Pancreas (tissue), 10 donors: ENCODE results near the gene RIPOR2. TPM values are rescaled to one million over a fixed set of nuclear protein-coding genes. Genes with fewer than 3 reads are reported as not detected.

ENCODE experiments used
- ATAC-seq, 4 donors: fragments of 200-7000 bp; cut with Tn5 transposase; one replicate each; pipeline versions ENCODE4 v1.8.0 to v1.9.1; 2020; ENCODE audit warnings: mild to moderate bottlenecking in 4 of 4, moderate library complexity in 4 of 4
- DNase-seq, 6 donors: peaks; one replicate each; pipeline ENCODE4 v3.0.0-alpha.2; 2020
- FAIRE-seq: peaks from 2 replicates; lab custom pipeline; 2012; peaks lifted over from hg19 to GRCh38; lab: Jason Lieb, UNC
- H3K27ac ChIP-seq, 4 donors: fragments of 200-600 bp; sonication (generic); 1 replicate in 3 of 4; 2 replicates in 1 of 4; pipeline versions ENCODE4 v1.5.0 to v1.8.0; 2020
- H3K27me3 ChIP-seq, 4 donors: fragments of 200-600 bp; one replicate each; pipeline ENCODE4 v1.8.0; 2021
- H3K36me3 ChIP-seq, 3 donors: fragments of 200-600 bp; sonication (generic) in 1 of 3; one replicate each; pipeline versions ENCODE4 v1.5.0 to v1.8.0; 2020 to 2021
- H3K4me1 ChIP-seq, 3 donors: fragments of 200-600 bp; one replicate each; pipeline ENCODE4 v1.8.0; 2021
- H3K4me3 ChIP-seq, 4 donors: fragments of 200-600 bp; sonication (generic) in 2 of 4; one replicate each; pipeline versions ENCODE4 v1.5.0 to v1.8.0; 2020 to 2021
- H3K9me3 ChIP-seq, 4 donors: fragments of 200-600 bp; one replicate each; pipeline ENCODE4 v1.8.0; 2021
- CTCF ChIP-seq, 4 donors: fragments of 200-600 bp; sonication (generic) in 3 of 4; IDR thresholded peaks; one replicate each; pipeline versions ENCODE4 v1.5.0 to v1.8.0; 2021; ENCODE audit warnings: antibody characterized with exemption in 4 of 4
- WGBS, 2 donors: extraction: QIAGEN DNeasy Blood & Tissue Kit; methylation state at CpG; one replicate each; pipeline ENCODE4 v1.1.7; 2013; 5-methylcytosine and 5-hydroxymethylcytosine counted together
- intact Hi-C, 3 donors: fragments of 100-400 bp; cut with DNase I; formaldehyde crosslinking; loops; one replicate each; pipeline versions ENCODE4 v1.11.1 to v1.14.2; 2022
- polyA plus RNA-seq, 2 donors: library from polyadenylated mRNA; stranded (reverse); fragments of 200-250 nt; gene quantifications; one replicate each; pipeline ENCODE4 v1.2.3, GENCODE V29; 2013
- total RNA-seq, 6 donors: library from RNA; stranded (reverse); fragmentation: NEBNext Ultra II Directional in 4 of 6; extraction: Animal tissue kit (Norgen Biotek cat#: 25700) in 4 of 6; gene quantifications; one replicate each; pipeline versions ENCODE4 v1.2.1 to v1.2.4, GENCODE V29; 2021 to 2023
- donor health status: healthy with polysubstance abuse.
- donor health status: DM: no; HTN: no; CAD: no; lungs with moderate emphysema.
- donor health status: DM: no; HTN: no; CAD: no.
- donor health status: control.
- donor health status: control.
- donor health status: Bipolar disorder and iron deficiency.
- donor health status: DM: yes; HTN: yes; CAD: no.
- donor health status: DM: no; HTN: no; CAD: no.
- donor health status: DM: no; HTN: no; CAD: no.
- donor health status: DM: yes; HTN: yes; CAD: no.

The RIPOR2 gene
- total and polyA plus RNA-seq, 8 donors: 0.28 to 3.7 (median 1.00) TPM

- DNase-seq: no peak
- Histone ChIP-seq H3K36me3 (no peaks in the 10 kb centered on the region), H3K27me3 (no peaks in the 10 kb centered on the region), H3K4me1 (no peaks in the 10 kb centered on the region), H3K9me3 (no peaks in the 10 kb centered on the region), H3K27ac (no peak overlapping the region), H3K4me3 (no peak overlapping the region)
- ATAC-seq: no peak
- no peak for FAIRE-seq
- WGBS, 2 donors: 33 to 41% methylated on average over 3 of the region's 3 CpGs
- intact Hi-C loops: no loop called here
- TF ChIP-seq CTCF (IDR thresholded peaks at IDR 0.05): no peak
Observed at GRCh38 chr6:24926192-24926591, 9.6 kb downstream of the RIPOR2 start.

- Histone ChIP-seq H3K4me3 (no peak overlapping the region), H3K36me3 (no peaks in the 10 kb centered on the region), H3K27ac (no peak overlapping the region), H3K4me1 (no peaks in the 10 kb centered on the region), H3K9me3 (no peaks in the 10 kb centered on the region), H3K27me3 (no peaks in the 10 kb centered on the region)
- no peak for TF ChIP-seq CTCF (IDR thresholded peaks at IDR 0.05)
- FAIRE-seq (no peak), ATAC-seq (no peak), DNase-seq (no peak)
- intact Hi-C loops: no loop called here
Observed at GRCh38 chr6:24925661-24926060, 10.1 kb downstream of the RIPOR2 start.

DNA sequence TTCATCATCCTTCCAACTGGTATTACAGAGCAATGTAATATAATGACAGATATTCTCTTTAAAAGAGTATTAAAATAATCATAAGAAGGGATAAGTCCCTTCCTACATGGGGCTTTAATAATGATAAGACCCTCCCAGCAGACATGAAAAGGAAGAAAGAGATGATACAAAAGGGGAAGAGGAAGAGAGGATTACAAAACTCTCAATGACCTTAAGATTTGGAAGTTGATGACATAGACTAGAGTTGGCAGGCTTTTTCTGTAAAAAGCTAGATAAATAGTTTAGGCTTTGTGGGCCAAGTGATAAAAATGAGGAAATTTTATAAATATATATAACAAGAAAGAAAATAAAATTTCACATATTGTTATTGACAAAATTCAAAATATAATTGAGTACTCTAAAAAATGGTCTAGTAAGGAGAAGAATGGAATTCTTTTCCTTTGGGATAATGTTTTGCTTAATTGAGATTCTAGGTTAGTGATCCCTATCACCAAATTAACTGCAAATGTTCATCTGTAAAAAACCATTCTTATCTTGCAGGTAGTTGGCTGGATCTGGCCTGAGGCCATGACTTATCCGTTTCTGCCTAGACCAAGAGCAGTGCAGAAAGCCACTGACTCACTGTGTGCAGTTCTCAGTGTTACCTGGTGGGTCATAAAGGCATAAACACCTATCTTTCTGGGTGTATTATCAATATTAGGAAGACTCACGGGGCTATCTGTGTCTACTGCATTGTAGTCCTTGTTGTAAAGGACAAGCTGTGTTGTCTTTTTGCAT lies 11.0 kb downstream of the RIPOR2 start:
- FAIRE-seq (no peak), DNase-seq (no peak), ATAC-seq (no peak)
- no peak for TF ChIP-seq CTCF (IDR thresholded peaks at IDR 0.05)
- no peaks in the 10 kb centered on the region for H3K27me3 ChIP-seq
- no peaks in the 10 kb centered on the region for H3K4me1 ChIP-seq
- WGBS, 2 donors: 52 to 53% methylated on average over 2 of the region's 2 CpGs
- no peaks in the 10 kb centered on the region for H3K9me3 ChIP-seq
- no peak overlapping the region for H3K27ac ChIP-seq
- intact Hi-C loops: no loop called here
- no peak overlapping the region for H3K4me3 ChIP-seq
- no peaks in the 10 kb centered on the region for H3K36me3 ChIP-seq

DNA sequence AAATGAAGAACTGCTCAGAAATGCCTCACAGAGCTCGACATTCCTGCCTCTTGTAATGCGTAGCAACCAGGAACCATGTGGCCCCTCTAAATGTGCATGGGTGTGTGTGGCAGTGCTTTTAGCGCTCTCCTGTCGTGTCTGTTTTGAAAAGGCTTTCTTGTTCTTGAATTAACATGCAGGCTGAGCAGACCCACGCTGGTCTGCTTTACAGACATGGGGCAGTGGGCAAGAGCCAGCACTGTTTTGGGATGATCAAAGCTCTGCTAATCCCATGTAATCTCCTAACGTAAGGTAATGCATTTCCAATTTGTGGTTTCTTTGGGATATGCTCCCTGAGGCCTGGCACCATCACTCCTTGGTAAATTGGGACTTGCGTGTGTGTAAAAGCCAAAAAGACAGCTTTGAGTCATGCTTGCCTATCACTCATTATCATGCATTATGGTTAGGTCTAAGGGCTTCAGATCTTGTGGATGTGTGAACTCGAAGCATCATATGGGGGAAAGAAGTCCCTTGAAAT lies 11.8 kb downstream of the RIPOR2 start:
- H3K27me3 ChIP-seq: no peaks in the 10 kb centered on the region
- H3K4me3 ChIP-seq: no peak overlapping the region
- no peak for ATAC-seq
- DNase-seq: no peak
- WGBS, 2 donors: 85 to 88% methylated on average over 8 of the region's 8 CpGs
- H3K27ac ChIP-seq: no peak overlapping the region
- H3K4me1 ChIP-seq: no peaks in the 10 kb centered on the region
- H3K9me3 ChIP-seq: no peaks in the 10 kb centered on the region
- no peak for TF ChIP-seq CTCF (IDR thresholded peaks at IDR 0.05)
- H3K36me3 ChIP-seq: no peaks in the 10 kb centered on the region
- intact Hi-C loops: no loop called here
- FAIRE-seq: no peak

- no peak for FAIRE-seq
- H3K4me1 ChIP-seq: no peaks in the 10 kb centered on the region
- no peaks in the 10 kb centered on the region for H3K9me3 ChIP-seq
- H3K27ac ChIP-seq: no peak overlapping the region
- intact Hi-C loops: no loop called here
- no peak for ATAC-seq
- no peaks in the 10 kb centered on the region for H3K27me3 ChIP-seq
- no peak for TF ChIP-seq CTCF (IDR thresholded peaks at IDR 0.05)
- no peak for DNase-seq
- WGBS, 2 donors: 76 to 88% methylated on average over 2 of the region's 2 CpGs
- H3K4me3 ChIP-seq: no peak overlapping the region
- no peaks in the 10 kb centered on the region for H3K36me3 ChIP-seq
Observed at GRCh38 chr6:24922814-24923213, 12.9 kb downstream of the RIPOR2 start.
